SH-SY5Y (cell line): ENCODE data around the gene HAPSTR1.

Source experiments
- GATA2 ChIP-seq: IDR thresholded peaks from 2 replicates; pipeline ENCODE4 v1.6.1; 2011; ENCODE audit warnings: mild to moderate bottlenecking, low read depth, low read length
- GATA3 ChIP-seq: IDR thresholded peaks from 2 replicates; pipeline ENCODE4 v1.6.1; 2011; ENCODE audit warnings: low read depth, mild to moderate bottlenecking, low read length, moderate library complexity

GRCh38 chr16:9056061-9056460 lies 35.4 kb upstream of the HAPSTR1 start:
- TF ChIP-seq GATA2, result no peak
- no peak for TF ChIP-seq GATA3
